ENCODE results near the gene SUFU.
"Not testable (repeated sequence)": the region's sequence is repeated elsewhere in the genome, so short reads cannot be mapped to it uniquely, and the experiment has no call there.

Gene SUFU

GRCh38 chr10:102654969-102655368, 151.2 kb downstream of the SUFU start:
- no peak for DNase-seq

- no peak for DNase-seq
These were observed 152.3 kb downstream of the SUFU start for GRCh38 chr10:102656026-102656425.

DNA sequence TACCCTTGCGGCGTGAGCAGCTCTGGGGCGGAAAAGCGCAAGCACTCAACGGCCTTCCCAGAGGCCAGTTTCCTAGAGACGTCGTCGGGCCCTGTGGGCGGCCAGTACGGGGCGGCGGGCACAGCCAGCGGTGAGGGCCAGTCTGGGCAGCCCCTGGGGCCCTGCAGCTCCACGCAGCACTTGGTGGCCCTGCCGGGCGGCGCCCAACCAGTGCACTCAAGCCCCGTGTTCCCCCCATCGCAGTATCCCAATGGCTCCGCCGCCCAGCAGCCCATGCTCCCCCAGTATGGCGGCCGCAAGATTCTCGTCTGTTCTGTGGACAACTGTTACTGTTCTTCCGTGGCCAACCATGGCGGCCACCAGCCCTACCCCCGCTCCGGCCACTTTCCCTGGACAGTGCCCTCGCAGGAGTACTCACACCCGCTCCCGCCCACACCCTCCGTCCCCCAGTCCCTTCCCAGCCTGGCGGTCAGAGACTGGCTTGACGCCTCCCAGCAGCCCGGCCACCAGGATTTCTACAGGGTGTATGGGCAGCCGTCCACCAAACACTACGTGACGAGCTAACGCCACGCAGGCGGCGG, 153.1 kb downstream of the SUFU start:
- DNase-seq, result no peak

- DNase-seq, result no peak
These were observed 153.7 kb downstream of the SUFU start for GRCh38 chr10:102657451-102657850.

GRCh38 chr10:102657984-102658724, 154.4 kb downstream of the SUFU start:
- DNase-seq, result no peak

GRCh38 chr10:102658802-102659201, 155.0 kb downstream of the SUFU start:
- DNase-seq, result no peak

- peak; percentile 69 for DNase-seq
These were observed 157.3 kb downstream of the SUFU start for GRCh38 chr10:102660888-102661657.

GRCh38 chr10:102661658-102662028, 157.9 kb downstream of the SUFU start:
- DNase-seq, result no peak

DNA sequence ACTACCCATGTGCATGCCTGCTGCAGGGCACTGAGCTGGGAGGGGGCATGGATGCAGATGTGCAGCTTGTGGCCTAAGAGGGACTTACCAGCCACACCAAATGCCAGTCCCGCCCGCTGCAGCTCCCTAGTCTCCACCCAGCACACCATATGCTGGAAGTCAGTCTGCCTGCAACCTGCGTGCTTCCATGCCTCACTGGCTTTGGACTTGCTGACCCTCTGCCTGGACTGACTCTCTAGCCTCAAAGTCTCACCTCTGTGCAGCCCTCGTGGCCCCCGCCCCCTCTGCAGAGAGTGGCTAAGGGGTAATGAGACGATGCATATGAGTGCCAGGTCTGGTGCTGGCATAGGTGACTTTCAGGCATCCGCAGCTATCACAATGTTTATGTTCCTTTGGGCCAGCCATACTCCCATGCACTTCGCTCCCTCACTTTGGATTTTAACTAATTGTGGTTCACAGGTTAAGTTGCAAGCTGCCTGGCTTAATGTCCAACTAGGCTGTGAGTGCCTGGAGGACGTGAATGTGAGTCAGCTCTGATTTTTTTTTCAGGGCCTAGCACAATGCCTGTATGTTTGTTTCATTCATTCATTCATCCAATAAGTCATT, 162.2 kb downstream of the SUFU start:
- no peak for DNase-seq

DNA sequence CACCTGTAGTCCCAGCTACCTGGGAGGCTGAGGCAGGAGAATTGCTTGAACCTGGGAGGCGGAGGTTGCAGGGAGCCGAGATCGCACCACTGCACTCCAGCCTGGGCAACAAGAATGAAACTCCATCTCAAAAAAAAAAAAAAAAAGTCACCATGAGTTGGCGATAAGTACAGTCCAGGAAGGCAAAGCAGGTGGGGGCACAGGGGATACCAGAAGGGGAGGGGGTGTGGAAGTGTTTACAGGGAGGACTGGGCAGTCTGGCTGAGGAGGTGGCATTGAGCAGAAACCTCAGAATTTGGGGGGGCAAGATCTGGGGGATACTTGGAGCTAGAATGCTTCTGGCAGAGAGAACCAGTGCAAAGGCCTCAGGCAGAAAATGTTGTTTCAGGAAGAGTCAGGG, 163.6 kb downstream of the SUFU start:
- not testable (repeated sequence) for DNase-seq

DNA sequence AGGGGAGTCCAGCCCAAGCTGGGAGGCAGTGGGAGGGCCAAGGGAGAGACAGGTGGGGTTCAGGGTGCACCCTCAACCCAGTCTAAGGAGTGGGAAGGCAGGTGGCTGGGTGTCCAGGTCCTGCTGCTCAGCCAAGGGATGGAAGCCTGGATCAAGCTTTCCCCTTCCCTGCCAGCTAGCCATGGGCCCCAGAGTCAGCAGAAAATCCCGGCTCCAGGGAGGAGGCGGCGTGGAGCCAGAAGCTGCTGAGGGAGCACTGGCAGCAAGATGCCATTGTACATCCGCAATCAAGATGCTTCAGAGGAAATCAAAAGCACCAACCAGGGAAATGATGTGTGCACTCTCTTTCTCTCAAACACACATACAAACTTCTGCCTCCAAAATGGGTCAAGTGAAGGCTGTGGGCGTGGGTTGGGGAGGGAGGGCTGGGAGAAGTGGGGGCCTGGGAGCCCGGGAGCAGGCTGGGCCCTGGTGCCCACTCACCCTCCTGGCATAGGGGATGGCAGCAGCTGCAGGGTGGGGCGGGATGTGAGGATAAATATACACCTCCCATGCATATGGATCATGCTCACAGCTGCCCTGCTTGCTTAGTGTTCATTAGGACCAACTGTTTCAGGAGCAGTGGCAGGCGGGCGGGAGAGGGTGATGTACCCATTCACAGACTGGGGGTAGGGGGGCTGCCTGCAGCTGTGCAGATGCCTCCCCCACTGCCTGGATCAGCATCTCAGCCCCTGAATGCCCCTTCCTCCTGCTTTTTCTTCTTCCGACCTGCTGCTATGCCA, 164.7 kb downstream of the SUFU start:
- DNase-seq, result no peak

DNA sequence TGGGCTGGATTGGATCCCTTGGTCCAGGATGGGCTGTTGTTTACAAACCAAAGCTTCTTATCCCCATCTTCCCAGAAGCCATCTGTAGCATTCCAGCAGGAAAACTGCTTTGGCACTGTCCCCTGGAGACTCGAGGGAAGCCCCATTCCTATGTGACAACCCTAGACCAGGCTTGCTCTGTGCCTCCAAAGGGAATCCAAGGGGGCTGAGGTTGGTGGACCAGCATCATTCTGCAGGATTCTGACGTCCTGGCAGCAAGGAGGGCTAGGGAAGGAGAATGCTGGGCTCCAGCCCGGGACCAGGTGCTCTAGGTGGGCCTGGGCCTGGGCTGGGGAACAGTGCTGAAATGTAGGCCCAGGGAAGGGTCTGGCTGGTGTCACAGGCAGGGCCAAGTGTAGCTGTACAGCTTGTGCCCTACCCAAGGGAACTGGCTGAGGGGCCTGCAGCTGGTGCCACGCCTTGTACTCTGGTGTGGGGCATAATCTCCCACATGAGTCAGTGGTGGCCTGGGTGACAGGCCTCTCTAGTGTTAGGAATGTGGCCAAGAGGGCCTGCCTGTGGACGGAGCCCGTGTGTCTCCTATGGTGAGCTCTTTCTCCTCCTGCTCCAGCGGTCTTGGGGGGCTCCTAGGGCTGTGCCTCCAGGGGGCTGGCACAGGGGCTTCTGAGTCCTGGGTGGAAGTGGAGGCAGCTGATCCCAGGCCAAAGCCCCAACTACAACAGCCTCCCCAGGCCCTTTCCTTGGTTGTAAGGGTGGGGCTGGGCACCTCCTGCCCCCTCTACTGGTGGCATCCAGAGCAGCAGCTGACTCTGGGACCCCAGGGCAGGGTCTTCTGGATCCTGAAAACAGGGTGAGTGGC, 165.7 kb downstream of the SUFU start:
- DNase-seq, result no peak

- no peak for DNase-seq
These were observed 166.4 kb downstream of the SUFU start for GRCh38 chr10:102670065-102670670.

GRCh38 chr10:102670871-102671434, 167.2 kb downstream of the SUFU start:
- no peak for DNase-seq

GRCh38 chr10:102673236-102673818, 169.6 kb downstream of the SUFU start:
- no peak for DNase-seq

- peak; percentile 84 for DNase-seq
These were observed 170.2 kb downstream of the SUFU start for GRCh38 chr10:102673819-102674511.

GRCh38 chr10:102674566-102674965, 170.8 kb downstream of the SUFU start:
- DNase-seq, result peak; percentile 40

DNA sequence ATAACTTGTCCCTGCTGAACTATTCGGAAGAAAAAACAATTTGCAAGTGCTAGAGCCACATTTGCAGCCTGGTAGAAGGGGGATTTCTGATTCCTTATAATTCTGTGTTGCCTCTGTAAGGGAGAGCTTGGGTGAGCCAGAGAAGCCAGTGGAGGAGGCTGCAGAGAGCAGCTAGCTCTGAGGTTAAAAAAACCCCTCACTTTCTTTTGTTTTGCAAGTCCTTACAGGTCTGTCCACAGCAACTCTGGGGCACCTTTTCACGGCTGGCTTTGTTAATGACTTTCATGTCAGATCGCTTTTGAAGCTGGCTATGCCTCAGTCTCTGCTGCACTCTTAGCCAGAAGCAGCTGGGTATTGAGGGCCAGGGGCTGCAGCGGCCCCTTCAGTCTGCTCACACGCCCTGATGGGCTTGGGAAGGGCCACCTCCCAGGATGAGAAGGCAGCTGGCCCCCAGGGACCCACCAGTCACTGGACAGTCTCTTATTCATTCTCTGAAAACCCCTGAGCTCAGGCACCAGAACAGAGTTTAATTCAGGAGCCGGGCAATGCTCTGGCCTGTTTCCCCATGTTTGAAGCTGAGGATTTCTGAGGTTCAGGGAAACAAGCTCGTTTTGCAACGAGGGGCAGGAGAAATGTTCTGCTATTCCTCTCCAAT, 171.4 kb downstream of the SUFU start:
- DNase-seq, result no peak
